Activated naive CD8-positive, alpha-beta T cell treated with anti-CD3 and anti-CD28 coated beads, Interleukin-2, amount 50 U/mL, for 16 hours (primary cell): ENCODE measurements around the gene GRM1.

Experiments
- DNase-seq: peaks from one replicate; pipeline ENCODE4 v3.0.0-alpha.2; 2020; ENCODE audit warnings: low read depth, low spot score

GRM1 gene

DNA sequence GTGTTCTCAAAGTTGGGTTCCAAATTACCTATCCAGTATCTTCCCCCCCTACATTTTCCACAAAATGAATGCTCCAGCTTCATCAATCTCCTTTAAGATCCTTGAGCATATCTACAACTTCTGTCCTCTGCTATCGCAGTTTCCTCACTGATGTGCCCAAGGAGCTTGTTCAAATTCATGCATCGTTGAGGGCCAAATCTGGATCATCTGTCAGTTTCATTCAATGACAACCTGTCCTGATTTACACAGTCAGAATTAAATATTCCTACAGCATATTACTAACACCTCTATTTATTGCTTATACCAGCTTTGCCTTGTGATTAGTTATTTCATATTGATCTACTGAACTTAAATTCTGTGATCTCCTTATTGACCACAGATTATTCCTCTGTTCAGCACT lies 68.7 kb downstream of the GRM1 start:
- DNase-seq: no peak

DNA sequence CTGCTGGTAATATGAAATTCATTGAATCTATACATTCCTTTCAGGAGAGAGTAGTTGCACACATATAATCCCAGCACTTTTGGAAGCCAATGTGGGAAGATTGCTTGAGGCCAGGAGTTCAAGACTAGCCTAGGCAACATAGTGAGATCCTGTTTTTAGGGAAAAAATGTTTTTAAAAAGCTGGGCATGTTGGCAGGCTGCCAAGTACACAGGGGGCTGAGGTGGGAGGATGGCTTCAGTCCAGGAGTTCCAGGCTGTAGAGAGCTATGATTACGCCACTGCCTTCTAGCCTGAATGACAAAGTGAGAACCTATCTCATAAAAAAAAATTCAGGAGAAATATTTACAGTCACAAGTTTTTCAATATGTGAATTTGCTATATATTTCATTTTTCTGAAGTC lies 71.9 kb downstream of the GRM1 start:
- no peak for DNase-seq

DNA sequence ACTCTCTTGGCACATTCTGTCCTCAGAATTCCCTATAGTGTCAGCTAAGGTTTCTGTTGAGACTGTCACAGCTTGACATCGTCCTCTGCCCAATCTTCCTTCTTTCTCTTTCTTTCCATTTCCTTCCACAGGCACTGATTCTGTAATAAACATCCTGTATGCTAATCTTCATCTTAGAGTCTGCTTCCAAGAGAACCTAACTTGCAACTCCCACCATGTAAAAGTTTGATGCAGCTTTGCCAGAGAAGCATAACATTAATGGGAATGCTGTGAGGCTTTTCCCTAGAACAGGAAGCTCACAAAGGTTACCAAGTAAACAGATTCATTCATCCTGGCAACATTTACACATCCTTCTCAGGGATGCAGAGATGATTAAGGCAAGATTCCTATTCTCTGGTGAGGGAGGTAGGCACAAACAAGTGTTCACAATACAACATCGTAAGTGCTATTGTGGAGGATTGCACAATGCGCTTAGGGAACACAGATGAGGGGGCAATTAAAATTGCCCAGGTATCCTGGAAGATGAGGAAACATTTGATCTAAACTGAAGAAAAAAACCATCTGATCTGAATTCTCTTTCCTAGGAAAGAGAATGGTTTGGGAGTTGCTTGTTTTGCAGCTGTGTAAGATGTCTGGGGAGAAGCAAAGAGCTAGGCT lies 74.7 kb downstream of the GRM1 start:
- DNase-seq: no peak

DNA sequence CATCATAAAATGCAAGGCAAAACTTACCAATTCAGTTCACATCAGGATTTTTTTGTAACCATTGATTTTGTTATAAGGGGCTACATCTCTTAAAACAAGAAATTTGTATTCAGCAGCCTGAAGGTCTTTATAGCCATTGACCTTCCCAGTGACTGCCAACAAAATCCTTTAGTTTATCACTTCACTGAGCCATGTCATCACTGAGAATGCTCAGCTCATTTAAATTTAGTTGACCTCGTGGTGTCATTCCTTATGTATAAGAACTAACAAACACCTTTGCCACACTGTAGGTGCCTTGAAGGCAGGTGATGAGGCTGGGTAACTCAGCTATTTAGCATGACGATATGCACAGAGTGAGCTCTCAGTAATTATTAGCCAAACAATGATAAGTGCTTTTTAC lies 77.7 kb downstream of the GRM1 start:
- no peak for DNase-seq

DNA sequence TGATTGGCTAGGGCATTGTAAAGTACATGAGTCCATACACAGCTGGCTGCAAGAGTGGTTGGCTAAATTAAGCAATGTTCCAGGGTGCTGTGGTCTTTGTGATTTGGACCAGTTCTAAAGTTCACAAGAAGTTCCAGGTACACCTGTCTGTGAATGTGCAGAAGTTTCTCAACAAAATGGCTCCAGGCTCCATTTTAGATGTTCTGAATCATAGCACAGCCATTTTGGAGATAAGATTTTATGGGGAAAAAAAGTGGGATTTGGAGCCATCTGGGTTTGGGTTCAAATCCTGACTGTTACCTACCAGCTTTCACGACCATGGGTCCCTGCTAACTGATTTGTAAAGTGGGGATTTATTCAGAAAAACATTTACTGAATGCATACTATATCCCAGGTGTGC lies 82.1 kb downstream of the GRM1 start:
- DNase-seq: no peak

DNA sequence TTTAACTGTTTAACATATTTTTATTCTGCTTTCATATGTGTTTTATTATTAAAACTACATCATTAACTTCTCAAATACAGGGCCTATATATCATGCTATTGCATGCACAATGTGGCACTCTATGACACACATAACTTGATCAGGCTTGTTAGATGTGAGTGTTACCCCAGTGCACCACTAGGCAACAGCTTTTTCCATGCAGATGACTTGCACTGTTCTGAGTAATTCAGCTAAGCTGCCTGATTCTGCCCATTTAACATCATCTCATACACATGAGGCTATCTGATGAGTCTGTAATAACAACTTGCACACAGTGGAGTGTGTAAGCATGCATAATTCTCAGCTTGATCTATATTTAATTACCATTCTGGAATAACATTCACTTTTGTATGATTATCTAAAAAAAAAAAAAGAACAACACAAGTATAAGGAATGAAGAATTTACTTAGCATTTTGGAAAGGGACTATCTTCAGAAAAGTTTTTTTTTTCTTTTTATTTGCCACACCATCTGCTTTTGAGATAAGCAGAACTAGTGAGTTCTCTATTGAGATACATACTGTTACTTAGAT lies 83.1 kb downstream of the GRM1 start:
- no peak for DNase-seq

DNA sequence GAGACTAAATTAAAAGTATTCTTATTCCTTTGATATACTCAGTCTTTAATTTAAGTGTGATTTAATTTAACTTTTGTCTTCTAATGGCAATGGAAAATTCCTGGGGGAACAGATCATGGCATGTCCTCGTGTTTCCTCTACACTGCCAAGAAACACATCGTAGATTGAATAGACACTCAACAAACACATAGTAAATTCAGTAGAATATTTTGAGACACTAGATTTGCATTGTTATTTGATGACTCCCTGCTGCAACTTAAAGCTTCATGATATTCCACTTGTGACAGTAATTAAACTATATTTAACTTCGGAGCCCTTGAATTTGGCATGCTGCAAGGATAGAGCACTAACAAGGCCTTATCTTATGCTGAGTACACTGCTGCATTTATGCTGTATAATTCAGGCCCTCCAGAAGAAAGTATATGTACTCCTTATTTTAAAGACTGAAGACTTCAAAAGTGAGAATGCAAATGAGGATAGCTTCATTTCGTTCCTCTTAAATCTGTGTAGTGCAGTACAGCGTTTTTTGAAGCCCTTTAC lies 84.3 kb downstream of the GRM1 start:
- DNase-seq: no peak

DNA sequence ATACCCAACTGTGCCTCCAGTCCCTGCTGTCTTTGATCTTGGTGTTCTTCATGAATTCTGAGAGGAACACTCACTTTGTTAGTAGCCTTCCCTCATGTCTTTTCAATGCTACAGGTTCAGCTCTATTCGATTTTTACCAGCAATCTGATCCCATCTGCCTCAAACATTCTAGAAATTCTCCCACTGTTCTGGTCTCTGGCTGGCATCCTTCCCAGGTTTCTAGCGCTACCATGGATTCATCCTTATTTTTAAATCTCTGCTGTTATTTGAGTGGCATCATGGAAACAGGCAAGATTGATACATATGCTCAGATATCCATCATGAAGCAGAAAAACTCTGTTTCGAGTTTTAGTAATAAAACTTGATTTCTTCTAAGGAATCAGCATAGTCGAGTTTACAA lies 94.8 kb downstream of the GRM1 start:
- no peak for DNase-seq

DNA sequence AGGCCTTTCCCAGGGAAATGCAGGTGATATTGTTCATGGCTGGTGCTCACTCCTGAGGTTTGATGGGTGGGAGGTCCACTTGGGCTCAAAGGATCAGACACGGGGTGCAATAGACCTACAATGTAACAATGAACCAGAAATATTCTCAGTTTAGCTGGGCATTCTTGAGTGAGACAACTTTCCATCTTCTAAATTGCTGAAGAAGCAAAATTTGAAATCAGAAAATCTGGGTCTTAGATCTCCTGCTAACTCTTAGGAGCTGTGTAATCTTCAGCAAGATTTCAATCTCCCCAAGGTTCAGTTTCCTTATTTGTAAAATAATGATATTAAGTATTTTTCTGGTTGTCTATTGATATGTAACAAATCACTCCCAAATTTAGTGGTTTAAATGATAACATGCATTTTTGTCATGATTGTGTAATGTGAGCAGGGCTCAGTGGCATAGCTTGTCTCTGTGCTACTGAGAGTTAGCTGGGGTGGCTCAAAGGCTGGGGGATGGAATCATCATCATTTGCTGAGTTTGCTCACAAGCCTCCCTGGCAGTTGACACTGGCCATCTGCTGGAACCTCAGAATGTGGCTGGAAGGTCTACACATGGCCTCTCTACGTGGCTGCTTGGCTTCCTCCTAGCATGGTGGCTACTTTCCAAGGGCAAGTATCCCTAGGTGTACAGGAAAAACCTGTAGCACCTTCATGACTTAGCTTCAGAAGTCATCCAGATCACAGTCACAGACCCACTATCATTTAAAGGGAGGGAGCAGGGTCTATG lies 98.8 kb downstream of the GRM1 start:
- no peak for DNase-seq

DNA sequence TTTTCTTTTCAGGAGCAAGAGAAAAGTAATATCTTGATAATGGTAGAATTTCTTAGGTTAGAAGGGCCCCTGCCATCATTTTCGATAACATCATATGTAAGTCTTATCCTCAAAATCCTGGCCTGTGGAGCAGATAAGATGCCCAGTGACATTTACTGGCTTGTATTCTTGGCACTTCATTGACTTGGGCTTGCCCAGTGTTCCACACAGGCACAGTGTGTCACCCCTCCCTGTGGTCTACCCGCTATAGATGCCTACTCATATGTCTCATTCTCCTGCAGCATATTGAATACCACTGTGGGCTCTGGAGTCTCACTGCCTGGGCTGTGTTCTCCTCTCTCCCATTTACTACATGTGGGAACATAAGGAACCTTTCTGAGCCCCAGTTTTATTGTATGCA lies 105.0 kb downstream of the GRM1 start:
- DNase-seq: no peak

DNA sequence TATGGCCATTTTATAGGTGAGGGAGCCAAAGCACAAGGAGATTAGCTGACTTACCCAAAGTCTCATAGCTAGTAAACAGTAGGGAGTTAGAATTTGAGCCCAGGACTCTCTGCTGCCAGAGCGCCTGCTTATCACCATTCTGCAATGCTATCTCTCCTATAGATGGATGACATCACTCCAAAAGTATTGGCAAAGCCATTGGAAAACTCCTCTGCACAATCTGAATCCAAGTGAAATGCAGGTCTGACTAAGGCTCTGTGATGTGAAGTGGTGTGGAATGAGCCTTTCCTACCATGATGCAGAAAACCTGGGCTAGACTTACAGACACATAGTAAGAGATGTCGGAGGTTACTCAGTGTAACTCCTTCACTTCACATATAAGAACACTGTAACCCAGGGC lies 106.3 kb downstream of the GRM1 start:
- DNase-seq: no peak

DNA sequence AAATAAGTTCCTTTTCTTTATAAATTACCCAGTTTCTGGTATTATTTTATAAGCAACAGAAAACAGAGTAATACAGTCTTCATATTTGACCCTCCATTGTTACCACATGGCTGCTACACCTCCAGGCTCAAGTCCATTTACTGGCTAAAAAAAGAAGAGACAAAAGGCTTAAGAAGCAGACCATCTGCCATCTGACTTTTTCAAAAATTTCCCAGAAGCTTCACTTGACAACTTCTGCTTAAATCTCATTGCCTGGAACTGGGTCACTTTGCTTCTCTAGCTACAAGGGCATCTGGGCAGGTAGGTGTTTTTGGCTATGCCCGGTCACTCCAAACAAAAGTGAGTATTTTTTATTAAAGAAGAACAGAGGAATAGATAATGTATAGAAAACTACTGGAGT lies 118.0 kb downstream of the GRM1 start:
- no peak for DNase-seq

DNA sequence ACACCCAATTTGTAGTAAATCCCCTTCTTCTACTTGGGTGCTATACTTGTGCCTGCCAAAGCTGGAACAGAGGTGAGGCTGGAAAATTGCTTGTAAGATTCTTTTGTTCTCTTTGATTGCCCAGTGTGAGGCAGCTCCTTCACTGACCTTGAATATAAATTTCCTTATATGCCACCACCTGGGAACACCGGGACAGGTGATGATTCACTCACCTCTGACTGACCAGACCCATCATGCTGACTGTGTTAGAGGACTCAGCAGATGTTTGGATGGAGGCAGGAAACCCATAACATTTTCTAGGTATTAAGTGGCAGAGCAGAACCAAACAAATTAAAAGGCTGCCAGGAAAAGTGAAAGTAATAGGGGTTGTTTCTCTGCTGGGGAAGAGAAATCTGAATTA lies 120.9 kb downstream of the GRM1 start:
- DNase-seq: no peak

DNA sequence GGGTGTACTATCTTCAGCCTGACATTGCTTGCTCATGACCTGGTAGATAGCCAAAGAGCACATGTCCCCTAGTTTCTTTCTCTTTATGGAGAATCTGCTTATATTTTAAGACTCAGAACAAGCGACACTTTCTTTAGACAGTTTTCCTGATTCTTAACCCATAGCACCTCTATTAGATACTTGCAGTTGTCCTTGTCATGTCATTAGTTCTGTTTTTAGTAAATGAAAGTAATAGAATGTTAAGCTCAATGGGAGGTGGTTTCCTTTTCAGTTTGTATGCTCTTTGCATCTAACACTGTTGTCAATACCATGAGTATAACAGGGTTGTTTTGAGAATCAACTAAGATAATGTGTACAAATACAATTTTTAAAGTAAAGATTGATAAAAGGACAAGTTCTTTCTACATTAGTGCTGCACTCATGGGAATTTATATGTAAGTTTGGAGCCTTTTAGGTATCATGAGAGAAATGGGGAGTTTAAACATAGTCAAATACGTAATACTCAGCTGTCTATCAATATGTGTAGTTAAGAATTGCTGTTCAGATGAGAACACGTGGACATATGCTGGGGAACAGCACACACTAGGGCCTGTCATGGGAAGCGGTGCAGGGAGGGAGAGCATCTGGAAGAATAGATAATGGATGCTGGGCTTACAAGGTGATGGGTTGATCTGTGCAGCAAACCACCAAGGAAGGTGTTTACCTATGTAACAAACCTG lies 124.3 kb downstream of the GRM1 start:
- DNase-seq: no peak

DNA sequence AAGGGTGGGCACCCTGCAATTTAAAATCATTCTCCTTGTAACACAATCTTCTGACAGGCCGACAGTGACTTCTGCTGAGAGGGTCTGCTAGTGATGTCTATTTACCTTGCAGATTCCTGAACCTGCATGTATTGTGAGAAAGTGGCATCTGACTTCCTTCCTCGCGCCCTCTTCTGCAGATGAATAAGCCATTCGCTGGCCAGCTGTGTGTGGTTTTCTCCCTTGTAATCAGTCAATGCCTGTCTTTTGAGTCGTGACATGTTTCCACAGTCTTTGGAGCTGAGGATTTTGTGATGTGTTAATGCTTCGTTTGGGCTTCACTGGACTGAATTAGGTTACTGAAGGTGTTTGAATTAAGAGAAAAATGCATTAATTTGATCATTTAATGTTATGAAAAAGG lies 125.3 kb downstream of the GRM1 start:
- no peak for DNase-seq

DNA sequence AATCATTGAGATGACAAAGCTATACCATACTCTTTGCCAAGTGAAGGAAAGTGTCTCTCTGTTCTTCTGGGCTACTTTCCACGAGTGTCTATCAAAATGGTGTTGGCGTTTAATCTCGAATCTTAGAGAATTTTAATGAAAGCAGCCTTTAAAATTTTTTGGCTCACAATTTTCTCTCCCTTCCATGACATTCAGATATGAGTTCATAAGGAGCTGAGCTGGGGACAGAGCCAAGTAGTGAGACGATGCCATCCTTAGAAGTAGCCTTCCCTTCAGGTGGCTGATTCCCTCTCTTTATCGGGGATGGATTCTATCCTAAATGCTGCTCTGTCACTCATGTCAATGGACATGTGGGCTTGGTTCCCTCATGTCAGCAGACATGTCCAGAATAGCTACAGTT lies 132.8 kb downstream of the GRM1 start:
- DNase-seq: no peak

DNA sequence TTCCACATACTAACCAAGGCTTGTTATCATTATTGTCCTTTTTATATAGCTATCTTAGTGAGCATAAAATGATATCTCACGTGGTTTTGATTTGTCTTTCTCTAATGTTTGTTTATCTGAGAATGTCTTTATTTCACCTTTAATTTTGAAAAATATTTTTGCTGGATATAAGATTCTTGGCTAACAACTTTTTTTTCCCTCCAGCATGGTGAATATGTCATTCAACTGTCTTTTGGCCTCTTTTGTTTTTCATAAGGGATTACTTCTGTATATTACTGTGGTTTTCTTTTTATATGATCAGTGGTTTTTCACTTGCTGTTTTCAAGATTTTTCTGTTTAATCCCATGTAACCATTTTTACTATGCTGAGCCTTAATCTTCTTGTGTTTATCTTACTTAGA lies 141.0 kb downstream of the GRM1 start:
- DNase-seq: no peak

DNA sequence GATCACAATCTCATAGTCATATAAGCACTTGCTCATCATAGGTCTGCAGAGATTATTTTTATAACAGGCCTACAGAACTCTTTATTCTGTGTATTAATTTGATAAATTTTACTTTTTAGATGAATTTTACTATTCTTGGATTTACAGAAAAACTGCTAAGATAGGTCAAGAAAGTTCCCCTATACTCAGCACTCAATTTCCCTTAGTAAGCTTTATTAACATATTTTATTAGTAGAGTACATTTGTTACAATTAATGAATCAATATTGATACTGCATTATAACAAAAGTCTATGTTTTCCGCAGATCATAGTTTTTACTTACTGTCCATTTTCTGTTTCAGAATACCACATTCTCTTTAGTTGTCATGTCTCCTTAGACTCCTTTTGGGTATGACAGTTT lies 148.9 kb downstream of the GRM1 start:
- DNase-seq: no peak

DNA sequence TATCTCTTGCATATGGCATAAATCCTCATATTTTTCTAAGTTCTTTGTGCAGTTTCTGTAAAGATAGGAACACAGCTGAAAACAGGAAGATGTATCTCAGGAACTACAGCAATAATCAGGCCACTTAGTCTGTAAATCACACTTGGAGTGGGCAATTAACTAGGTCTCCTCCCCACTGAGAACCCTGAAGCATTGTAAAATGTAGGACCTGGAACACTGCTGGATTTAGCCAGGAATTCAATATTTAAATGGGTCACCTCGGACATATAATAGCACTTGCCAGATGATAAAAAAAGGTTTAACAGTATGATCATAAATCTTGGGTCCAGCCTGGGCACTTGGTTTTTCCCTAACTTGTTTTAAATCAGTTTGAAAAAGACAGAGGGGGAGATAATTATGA lies 155.0 kb downstream of the GRM1 start:
- DNase-seq: no peak

DNA sequence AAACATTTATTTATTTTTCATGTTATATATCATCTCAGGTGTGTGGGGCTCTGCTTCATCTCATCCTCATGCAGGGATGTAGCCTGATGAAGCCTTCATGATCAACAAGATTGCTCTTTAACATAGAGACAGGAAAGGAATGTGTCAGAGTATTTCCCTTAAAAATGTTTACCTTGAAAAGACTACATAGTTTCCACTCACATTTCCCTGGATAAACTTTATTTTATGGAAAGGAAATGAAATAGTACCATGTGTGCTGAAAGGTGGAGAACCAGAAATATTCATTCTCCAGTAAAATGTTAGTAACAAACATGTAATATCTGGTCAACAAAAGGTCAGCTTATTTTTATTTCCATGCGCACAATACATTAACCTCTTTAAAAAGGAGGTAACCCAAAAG lies 155.8 kb downstream of the GRM1 start:
- no peak for DNase-seq

DNA sequence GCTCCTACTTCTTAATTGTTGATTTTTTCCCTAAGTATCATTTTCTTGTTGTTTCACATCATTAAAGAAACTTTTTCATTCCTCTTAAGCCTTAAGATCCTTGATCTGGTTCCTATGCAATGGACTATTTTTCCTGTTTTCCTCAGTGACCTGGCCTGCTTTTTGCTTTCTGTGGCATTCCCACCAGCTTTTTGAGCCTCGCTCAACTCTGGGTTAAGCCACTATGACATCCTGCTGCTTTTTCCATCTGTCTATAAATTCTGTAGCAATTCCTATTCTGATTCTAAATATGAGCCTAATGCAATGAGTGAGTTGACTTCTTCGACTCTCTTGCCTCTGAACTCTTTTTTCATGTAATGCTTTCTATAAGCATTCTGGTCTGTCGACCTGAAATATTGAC lies 160.3 kb downstream of the GRM1 start:
- DNase-seq: no peak

DNA sequence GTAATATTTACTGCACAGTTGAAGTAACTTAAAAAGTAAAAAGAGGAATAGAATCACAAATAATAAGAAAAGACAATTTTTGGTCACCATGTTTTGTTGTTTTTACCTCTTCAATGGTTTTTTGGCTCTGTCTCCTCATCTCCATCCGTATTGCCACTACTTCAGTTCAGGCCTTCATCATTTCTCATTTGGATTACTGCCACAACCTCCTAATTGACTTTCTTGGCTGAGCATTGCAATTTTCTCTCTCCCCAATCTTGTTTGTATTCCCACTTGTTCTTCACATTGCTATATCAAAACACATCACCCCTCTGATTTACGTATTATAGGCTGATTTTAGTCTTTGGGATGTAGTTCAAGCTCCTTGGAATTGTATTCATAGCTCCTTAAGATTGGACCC lies 161.7 kb downstream of the GRM1 start:
- no peak for DNase-seq
